Keratinocyte (primary cell): ENCODE data around the gene DTNBP1.

Source experiments
- CTCF ChIP-seq, 3 experiments: IDR thresholded peaks in 1 of 3; conservative IDR thresholded peaks in 1 of 3; optimal IDR thresholded peaks in 1 of 3; 2 replicates in 2 of 3; 3 replicates in 1 of 3; pipeline versions ENCODE3 to v1.5.1; 2011; ENCODE audit warnings: low read length in 3 of 3, mild to moderate bottlenecking in 3 of 3, moderate library complexity in 2 of 3, control low read depth in 1 of 3, inconsistent platforms in 1 of 3; ENCODE audit not compliant: insufficient read depth in 2 of 3; ENCODE audit errors: extremely low read depth in 1 of 3
- EZH2 ChIP-seq: IDR thresholded peaks from one replicate; pipeline ENCODE4 v1.6.1; 2012; ENCODE audit warnings: inconsistent platforms, mild to moderate bottlenecking, low read length, moderate library complexity

DNA sequence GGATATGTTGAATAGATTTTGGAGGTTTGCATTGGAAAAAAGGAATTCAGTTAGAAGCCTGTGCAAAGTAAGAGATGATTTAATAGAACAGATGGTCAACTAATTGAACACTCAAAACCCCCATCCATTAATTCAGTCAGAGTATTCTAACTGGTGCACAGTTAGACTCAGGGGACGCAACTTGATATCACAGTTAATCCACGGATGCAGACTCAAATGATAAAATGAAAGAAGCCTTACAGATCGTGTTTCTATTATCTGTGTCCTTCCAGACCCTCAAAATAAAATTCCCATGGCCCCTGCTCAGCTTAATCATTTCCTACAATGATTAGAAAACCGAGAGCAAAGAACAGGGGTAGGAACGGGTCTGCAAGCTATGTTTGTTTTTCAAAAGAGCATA lies 45.4 kb upstream of the DTNBP1 start:
- no peak for TF ChIP-seq CTCF (optimal IDR thresholded peaks at IDR 0.05 in 1 of 3, IDR thresholded peaks at IDR 0.05 in 1 of 3, conservative IDR thresholded peaks at IDR 0.05 in 1 of 3; ENCODE audit: extremely low read depth in 1 of 3, insufficient read depth in 2 of 3, low read length in 3 of 3)
- no peak for TF ChIP-seq EZH2
